Measurements from ENCODE around the gene B4GALNT1.

Gene B4GALNT1

GRCh38 chr12:57629897-57630471, 3.0 kb downstream of the B4GALNT1 start:
- TF ChIP-seq CTCF (IDR thresholded peaks at IDR 0.05; ENCODE audit: extremely low read depth, missing control alignments), result no peak
- no peak for DNase-seq (ENCODE audit: low spot score)

- DNase-seq (ENCODE audit: low spot score), result no peak
- TF ChIP-seq CTCF (IDR thresholded peaks at IDR 0.05; ENCODE audit: extremely low read depth, missing control alignments), result no peak
Measured at GRCh38 chr12:57628280-57629191, 4.5 kb downstream of the B4GALNT1 start.

GRCh38 chr12:57627501-57628279, 5.3 kb downstream of the B4GALNT1 start:
- no peak for DNase-seq (ENCODE audit: low spot score)

GRCh38 chr12:57626921-57627445, 6.0 kb downstream of the B4GALNT1 start:
- DNase-seq (ENCODE audit: low spot score), result no peak
- TF ChIP-seq CTCF (IDR thresholded peaks at IDR 0.05; ENCODE audit: extremely low read depth, missing control alignments), result no peak

More at GRCh38 chr12:57627501-57628279, 5.3 kb downstream of the B4GALNT1 start:
- peak; percentile 17 for TF ChIP-seq CTCF (IDR thresholded peaks at IDR 0.05; ENCODE audit: extremely low read depth, missing control alignments)

GRCh38 chr12:57626111-57626920, 6.7 kb downstream of the B4GALNT1 start:
- no peak for DNase-seq (ENCODE audit: low spot score)
- no peak for TF ChIP-seq CTCF (IDR thresholded peaks at IDR 0.05; ENCODE audit: extremely low read depth, missing control alignments)

- DNase-seq (ENCODE audit: low spot score), result no peak
- TF ChIP-seq CTCF (IDR thresholded peaks at IDR 0.05; ENCODE audit: extremely low read depth, missing control alignments), result no peak
Measured at GRCh38 chr12:57625261-57626032, 7.6 kb downstream of the B4GALNT1 start.
